CD4-positive, alpha-beta T cell treated with Interleukin-21 for 1 hour (primary cell): Measurements from ENCODE around the gene OR10T2.
"Not testable (repeated sequence)": the region's sequence is repeated elsewhere in the genome, so short reads cannot be mapped to it uniquely, and the experiment has no call there.

Experiments
- DNase-seq: peaks from one replicate; pipeline ENCODE4 v3.0.0-alpha.2; 2020

Gene OR10T2

DNA sequence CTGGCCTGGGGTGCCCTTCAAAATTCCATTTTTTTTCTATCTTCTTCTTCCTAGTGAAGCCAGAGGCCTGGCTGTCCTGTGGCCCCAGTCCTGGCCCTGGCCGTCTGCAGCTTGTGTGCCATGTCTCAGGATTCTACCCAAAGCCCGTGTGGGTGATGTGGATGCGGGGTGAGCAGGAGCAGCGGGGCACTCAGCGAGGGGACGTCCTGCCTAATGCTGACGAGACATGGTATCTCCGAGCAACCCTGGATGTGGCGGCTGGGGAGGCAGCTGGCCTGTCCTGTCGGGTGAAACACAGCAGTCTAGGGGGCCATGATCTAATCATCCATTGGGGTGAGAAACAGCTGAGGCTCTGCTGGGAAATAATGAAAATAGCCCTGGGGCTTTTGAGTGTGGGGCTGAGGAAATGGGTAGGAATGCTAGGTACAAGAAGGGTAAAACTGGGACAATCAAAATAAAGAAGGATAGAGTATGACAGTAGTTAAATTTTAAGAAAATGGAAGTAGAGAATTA is 43.4 kb downstream of the OR10T2 start:
- DNase-seq: no peak

GRCh38 chr1:158354255-158354654 is 45.0 kb downstream of the OR10T2 start:
- DNase-seq: no peak

DNA sequence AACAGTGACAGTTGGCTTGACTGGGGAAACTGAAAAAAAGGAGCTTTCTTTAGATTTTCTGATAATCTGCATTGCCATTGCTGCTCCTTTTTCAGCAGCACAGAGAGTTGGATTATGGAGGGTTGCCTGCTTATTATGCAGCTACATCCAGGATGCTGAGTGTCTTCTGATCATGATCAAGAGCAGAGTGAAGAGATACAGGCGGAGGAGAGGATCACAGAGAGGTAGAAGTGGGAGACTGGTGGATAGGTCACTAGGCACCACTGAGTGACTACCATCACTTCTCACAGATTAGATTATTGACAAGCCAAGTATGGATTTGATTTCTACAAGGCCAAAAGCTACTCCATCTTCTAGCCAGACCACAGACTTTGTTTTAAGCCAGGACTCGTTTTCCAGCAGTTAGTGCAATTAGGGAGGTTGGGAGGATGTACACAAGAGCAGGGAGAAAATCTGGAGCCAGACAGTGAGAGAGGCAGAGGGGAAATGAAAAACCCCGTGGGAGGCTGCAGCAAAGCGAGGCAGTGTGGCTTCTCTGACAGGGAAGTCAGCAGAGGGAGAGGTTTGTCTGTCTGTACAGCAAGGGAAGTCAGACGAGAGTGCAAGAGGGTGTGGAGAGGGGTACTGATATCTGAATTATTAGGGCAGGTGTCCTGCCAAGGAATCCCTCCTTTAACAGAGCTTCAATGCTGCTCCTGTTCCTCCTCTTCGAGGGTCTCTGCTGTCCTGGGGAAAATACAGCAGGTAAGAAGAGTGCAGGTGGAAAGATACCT is 45.8 kb downstream of the OR10T2 start, which contains the start of gene CD1E:
TSS of gene CD1E (plus strand) at position 592 of the 773 bp plus-strand sequence. CDS start at position 687, 95 bp downstream.
- DNase-seq: no peak

- DNase-seq: not testable (repeated sequence)
These were observed 50.3 kb downstream of the OR10T2 start for GRCh38 chr1:158348946-158349345.
